Measurements from ENCODE around the gene CIRBP. TPM values are rescaled to one million over a fixed set of nuclear protein-coding genes. Genes with fewer than 3 reads are reported as not detected.

The CIRBP gene
- total RNA-seq, 1 experiment from 2014 or later, result 136 TPM

DNA sequence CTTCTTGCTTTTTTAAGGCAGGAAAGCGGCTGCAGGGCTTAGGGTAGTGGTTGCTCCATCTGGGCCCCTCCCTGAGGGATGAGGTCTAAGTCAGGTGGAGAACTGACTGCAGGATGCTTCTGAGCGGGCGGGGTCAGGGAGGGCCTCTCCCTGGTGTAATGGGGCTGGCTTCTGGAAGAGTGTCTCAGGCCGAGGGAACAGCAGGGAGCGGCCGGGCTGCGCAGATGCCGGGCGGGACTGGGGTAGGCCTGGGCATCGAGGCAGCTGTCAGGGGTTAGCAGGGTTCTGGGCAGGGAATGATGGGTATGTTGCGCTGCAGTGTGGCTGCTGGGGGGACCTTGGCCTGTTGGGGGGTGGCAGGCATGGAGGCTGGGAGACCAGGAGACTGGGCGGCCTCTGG is 8.9 kb downstream of the CIRBP start:
- no peak overlapping the region for H3K4me2 ChIP-seq (ENCODE audit: low read length)
- DNase-seq, result no peak
- H3K4me3 ChIP-seq (ENCODE audit: low read length), result no peak overlapping the region
- ATAC-seq, result no peak
- no peak for TF ChIP-seq EZH2 (IDR thresholded peaks at IDR 0.05; ENCODE audit: low read length, unreplicated experiment)
- no peak for TF ChIP-seq EZH2phosphoT487 (IDR thresholded peaks at IDR 0.05; ENCODE audit: borderline replicate concordance, low read length)
- TF ChIP-seq, protein P1, sequence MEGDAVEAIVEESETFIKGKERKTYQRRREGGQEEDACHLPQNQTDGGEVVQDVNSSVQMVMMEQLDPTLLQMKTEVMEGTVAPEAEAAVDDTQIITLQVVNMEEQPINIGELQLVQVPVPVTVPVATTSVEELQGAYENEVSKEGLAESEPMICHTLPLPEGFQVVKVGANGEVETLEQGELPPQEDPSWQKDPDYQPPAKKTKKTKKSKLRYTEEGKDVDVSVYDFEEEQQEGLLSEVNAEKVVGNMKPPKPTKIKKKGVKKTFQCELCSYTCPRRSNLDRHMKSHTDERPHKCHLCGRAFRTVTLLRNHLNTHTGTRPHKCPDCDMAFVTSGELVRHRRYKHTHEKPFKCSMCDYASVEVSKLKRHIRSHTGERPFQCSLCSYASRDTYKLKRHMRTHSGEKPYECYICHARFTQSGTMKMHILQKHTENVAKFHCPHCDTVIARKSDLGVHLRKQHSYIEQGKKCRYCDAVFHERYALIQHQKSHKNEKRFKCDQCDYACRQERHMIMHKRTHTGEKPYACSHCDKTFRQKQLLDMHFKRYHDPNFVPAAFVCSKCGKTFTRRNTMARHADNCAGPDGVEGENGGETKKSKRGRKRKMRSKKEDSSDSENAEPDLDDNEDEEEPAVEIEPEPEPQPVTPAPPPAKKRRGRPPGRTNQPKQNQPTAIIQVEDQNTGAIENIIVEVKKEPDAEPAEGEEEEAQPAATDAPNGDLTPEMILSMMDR (conservative IDR thresholded peaks at IDR 0.05; ENCODE audit: low read depth, low read length), result no peak
- POLR2A ChIA-PET (ENCODE audit: unreplicated experiment), result no interaction called here
- CTCF ChIA-PET, result interaction anchor here (0.5 kb wide), 1 partner anchor 116 kb away, joined by 4 read pairs; no protein-coding TSS in a partner anchor
- no peak overlapping the region for H3K27ac ChIP-seq (ENCODE audit: low read length)
- peaks cover 29% of the 10 kb centered on the region for H3K4me1 ChIP-seq (ENCODE audit: insufficient read depth, low read length)
- no peaks in the 10 kb centered on the region for H3K27me3 ChIP-seq (ENCODE audit: low read length)
- no peaks in the 10 kb centered on the region for H3K9me3 ChIP-seq (ENCODE audit: low read length)
- no peaks in the 10 kb centered on the region for H3F3A ChIP-seq (ENCODE audit: low read length, unreplicated experiment)
- H3K9me2 ChIP-seq (replicated peaks; ENCODE audit: low read length), result no peaks in the 10 kb centered on the region
- no TSS peak for BruUV-seq (replicated peaks)
- peaks cover 6% of the 10 kb centered on the region; the same call in 1 of the 2 replicates for H3K36me3 ChIP-seq (ENCODE audit: low read depth, low read length)
- H4K20me1 ChIP-seq (ENCODE audit: low read length), result no peaks in the 10 kb centered on the region
- H2AFZ ChIP-seq (ENCODE audit: low read length), result no peak overlapping the region
- intact Hi-C loops (cut with micrococcal nuclease), result loop anchor here (10.0 kb wide), 1 partner anchor 77 kb away; a partner anchor contains a TSS
- peaks cover 38% of the 10 kb centered on the region for H3K79me2 ChIP-seq (ENCODE audit: low read length)
- H3K9ac ChIP-seq (ENCODE audit: low read length), result no peak overlapping the region

- intact Hi-C loops (cut with micrococcal nuclease), result loop anchor here (1.0 to 10.0 kb wide), 2 partner anchors 76 to 93 kb away; a partner anchor contains a TSS
- H3K9me3 ChIP-seq (ENCODE audit: low read length), result no peaks in the 10 kb centered on the region
- no peaks in the 10 kb centered on the region for H3K27me3 ChIP-seq (ENCODE audit: low read length)
- peaks cover 3% of the 10 kb centered on the region; the same call in 1 of the 2 replicates for H3K36me3 ChIP-seq (ENCODE audit: low read depth, low read length)
- no peak overlapping the region for H3K4me3 ChIP-seq (ENCODE audit: low read length)
- no peaks in the 10 kb centered on the region for H4K20me1 ChIP-seq (ENCODE audit: low read length)
- H3F3A ChIP-seq (ENCODE audit: low read length, unreplicated experiment), result no peaks in the 10 kb centered on the region
- H3K79me2 ChIP-seq (ENCODE audit: low read length), result peaks cover 29% of the 10 kb centered on the region
- H3K9ac ChIP-seq (ENCODE audit: low read length), result no peak overlapping the region
- DNase-seq, result no peak
- ChIA-PET CTCF (interaction anchor here (1.0 kb wide), 1 partner anchor 10 kb away, joined by 3 read pairs; no protein-coding TSS in a partner anchor), POLR2A (ENCODE audit: unreplicated experiment) (no interaction called here)
- peaks cover 22% of the 10 kb centered on the region for H3K4me1 ChIP-seq (ENCODE audit: insufficient read depth, low read length)
- H3K9me2 ChIP-seq (replicated peaks; ENCODE audit: low read length), result no peaks in the 10 kb centered on the region
- H3K4me2 ChIP-seq (ENCODE audit: low read length), result no peak overlapping the region
- BruUV-seq (replicated peaks), result no TSS peak
- no peak overlapping the region for H2AFZ ChIP-seq (ENCODE audit: low read length)
- H3K27ac ChIP-seq (ENCODE audit: low read length), result no peak overlapping the region
- TF ChIP-seq EZH2phosphoT487 (IDR thresholded peaks at IDR 0.05; ENCODE audit: borderline replicate concordance, low read length) (no peak), EZH2 (IDR thresholded peaks at IDR 0.05; ENCODE audit: low read length, unreplicated experiment) (no peak)
- TF ChIP-seq, protein P1 (conservative IDR thresholded peaks at IDR 0.05; ENCODE audit: low read depth, low read length), result no peak
- ATAC-seq, result no peak
These were observed 9.9 kb downstream of the CIRBP start for GRCh38 chr19:1278713-1279660.
